ENCODE results near the gene CLEC20A.

CLEC20A gene

DNA sequence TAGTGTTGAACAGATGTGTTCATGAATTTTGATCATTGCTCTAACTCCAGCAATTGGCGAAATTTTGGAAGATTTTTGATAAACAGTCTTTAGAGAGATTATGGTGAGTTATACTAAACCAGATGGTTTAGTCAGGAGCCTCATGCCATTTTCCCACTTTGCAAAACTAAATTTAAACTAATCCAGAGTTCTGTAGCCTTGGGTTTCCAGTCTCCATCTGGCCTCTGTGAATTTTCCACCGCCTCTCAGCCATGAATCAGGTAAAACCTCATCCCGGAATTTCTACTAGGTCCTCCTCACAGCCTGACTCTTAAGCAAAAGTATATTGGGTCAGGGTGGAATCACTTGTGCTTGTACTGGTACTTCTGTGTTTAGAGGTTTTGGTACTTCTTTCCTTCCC, 44.8 kb downstream of the CLEC20A start:
- TF ChIP-seq CTCF (IDR thresholded peaks at IDR 0.05; ENCODE audit: low read depth, low read length, missing control alignments), result no peak
- DNase-seq (ENCODE audit: low read depth), result no peak
- H3K4me3 ChIP-seq (ENCODE audit: low read depth, low read length), result no peak overlapping the region

- DNase-seq (ENCODE audit: low read depth), result no peak
- no peak overlapping the region for H3K4me3 ChIP-seq (ENCODE audit: low read depth, low read length)
- no peak for TF ChIP-seq CTCF (IDR thresholded peaks at IDR 0.05; ENCODE audit: low read depth, low read length, missing control alignments)
These were observed 45.2 kb downstream of the CLEC20A start for GRCh38 chr1:178451529-178451928.

DNA sequence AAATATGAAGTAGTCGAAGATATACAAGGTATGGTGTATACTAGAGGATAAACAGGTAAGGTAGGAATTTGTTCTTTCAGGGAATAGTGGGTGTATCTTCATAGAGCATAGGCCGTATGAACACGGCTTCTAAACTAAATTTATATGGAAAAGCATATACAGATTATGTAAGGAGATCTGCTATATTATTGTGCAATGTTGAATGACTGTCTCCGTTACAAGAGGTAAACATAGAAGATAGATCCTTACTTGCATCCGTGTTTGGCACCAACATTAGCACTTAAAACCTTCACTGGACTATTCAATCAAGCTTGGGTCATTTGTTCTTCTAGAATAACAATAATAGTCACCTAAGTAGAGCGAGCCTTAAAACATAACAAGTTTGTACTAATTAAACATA, 45.9 kb downstream of the CLEC20A start:
- no peak overlapping the region for H3K4me3 ChIP-seq (ENCODE audit: low read depth, low read length)
- no peak for TF ChIP-seq CTCF (IDR thresholded peaks at IDR 0.05; ENCODE audit: low read depth, low read length, missing control alignments)
- DNase-seq (ENCODE audit: low read depth), result no peak

GRCh38 chr1:178442925-178443324, 53.8 kb downstream of the CLEC20A start:
- DNase-seq (ENCODE audit: low read depth), result no peak
- TF ChIP-seq CTCF (IDR thresholded peaks at IDR 0.05; ENCODE audit: low read depth, low read length, missing control alignments), result no peak
- H3K4me3 ChIP-seq (ENCODE audit: low read depth, low read length), result no peak overlapping the region

DNA sequence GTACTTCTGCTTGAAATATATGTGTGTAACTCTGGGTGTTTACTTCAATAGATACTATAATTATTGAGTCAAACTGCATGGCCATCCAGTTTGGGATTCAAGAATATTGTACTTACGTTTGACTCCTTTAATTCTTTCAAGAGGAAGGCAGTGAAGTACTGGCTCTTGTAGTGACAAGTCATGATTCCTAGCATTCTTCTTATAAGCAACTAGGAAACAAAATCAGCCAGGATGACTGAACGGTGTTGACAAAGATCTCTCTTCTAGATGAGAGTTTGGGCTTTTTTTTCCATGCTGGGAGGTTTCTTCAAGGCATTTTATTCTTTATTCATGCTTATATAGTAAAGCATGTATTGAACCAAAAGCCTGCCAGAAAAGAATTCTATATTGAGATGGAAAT, 58.3 kb downstream of the CLEC20A start:
- no peak for DNase-seq (ENCODE audit: low read depth)
- TF ChIP-seq CTCF (IDR thresholded peaks at IDR 0.05; ENCODE audit: low read depth, low read length, missing control alignments), result no peak
- no peak overlapping the region for H3K4me3 ChIP-seq (ENCODE audit: low read depth, low read length)

DNA sequence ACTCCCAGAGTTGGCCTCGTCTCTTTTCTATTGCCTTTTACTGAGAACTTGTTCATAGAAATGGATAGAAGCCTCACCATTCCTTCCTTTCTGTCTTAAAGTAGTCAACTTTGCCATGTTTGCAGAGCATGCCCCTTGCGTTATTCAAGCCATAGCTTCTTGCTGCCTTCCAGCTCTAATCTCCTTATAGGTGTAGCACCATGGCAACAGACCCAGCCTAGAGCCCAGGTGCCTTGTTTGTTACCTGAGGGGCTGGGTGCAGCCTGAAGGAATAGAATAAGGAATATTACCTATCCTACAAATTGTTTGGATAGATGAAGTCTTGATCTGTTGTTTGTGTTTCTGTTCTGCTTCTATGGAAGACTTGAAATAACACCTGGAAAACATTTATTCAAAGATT, 59.9 kb downstream of the CLEC20A start:
- no peak for DNase-seq (ENCODE audit: low read depth)
- no peak overlapping the region for H3K4me3 ChIP-seq (ENCODE audit: low read depth, low read length)
- TF ChIP-seq CTCF (IDR thresholded peaks at IDR 0.05; ENCODE audit: low read depth, low read length, missing control alignments), result no peak

DNA sequence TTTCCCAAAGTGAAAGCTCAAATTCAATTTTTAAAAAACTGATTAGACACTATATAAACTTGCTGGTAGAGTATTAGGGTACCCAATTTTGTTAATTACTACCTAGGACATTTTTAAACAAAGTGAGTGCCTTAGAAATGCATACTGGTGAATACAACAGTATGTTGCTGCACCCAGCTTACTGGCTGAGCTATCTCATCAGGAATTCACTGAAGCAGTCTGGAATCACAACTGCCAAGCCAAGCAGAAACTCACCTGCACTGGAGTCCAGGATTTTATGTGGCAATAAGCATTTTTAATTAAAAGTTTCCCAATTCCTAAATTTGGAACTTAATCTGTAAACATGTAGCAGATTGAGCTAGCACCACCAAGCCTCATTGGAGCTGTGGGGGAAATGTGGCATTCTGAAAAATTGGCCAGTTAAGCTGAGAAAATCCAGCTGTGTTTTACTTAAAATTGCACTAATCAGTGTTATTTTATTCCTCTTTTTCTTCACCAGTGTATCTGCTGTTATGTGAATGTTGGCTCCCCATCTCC, 61.8 kb downstream of the CLEC20A start:
- no peak for DNase-seq (ENCODE audit: low read depth)
- TF ChIP-seq CTCF (IDR thresholded peaks at IDR 0.05; ENCODE audit: low read depth, low read length, missing control alignments), result no peak
- H3K4me3 ChIP-seq (ENCODE audit: low read depth, low read length), result no peak overlapping the region

All from GM12864 (cell line).